Neuronal stem cell (in vitro differentiated cells): ENCODE measurements around the gene DNAJB7.
"Not testable (repeated sequence)": the region's sequence is repeated elsewhere in the genome, so short reads cannot be mapped to it uniquely, and the experiment has no call there.

Experiments
- DNase-seq: peaks from one replicate; pipeline ENCODE4 v3.0.0-alpha.2; 2013; ENCODE audit warnings: low spot score
- H2AFZ ChIP-seq: one replicate; pipeline ENCODE4 v1.6.1; 2013; ENCODE audit warnings: mild to moderate bottlenecking, low read length, inconsistent platforms
- H2AK5ac ChIP-seq: 2 replicates; pipeline ENCODE4 v1.6.1; 2013; ENCODE audit warnings: low read depth, mild to moderate bottlenecking, inconsistent platforms, low read length, moderate library complexity, mixed read lengths
- H2BK120ac ChIP-seq: 2 replicates; pipeline ENCODE4 v1.6.1; 2013; ENCODE audit warnings: low read depth, mild to moderate bottlenecking, inconsistent platforms, low read length, moderate library complexity, mixed read lengths
- H2BK12ac ChIP-seq: one replicate; pipeline ENCODE4 v1.6.1; 2013; ENCODE audit warnings: low read length, inconsistent platforms
- H2BK15ac ChIP-seq: 2 replicates; pipeline ENCODE4 v1.6.1; 2013; ENCODE audit warnings: mild to moderate bottlenecking, low read length, inconsistent platforms, mixed read lengths
- H2BK5ac ChIP-seq: one replicate; pipeline ENCODE4 v1.6.1; 2013; ENCODE audit warnings: inconsistent platforms, mild to moderate bottlenecking, low read length, moderate library complexity
- H3K14ac ChIP-seq: one replicate; pipeline ENCODE4 v1.6.1; 2013; ENCODE audit warnings: low read length, inconsistent platforms
- H3K18ac ChIP-seq: 2 replicates; pipeline ENCODE4 v1.6.1; 2013; ENCODE audit warnings: low read length, inconsistent platforms
- H3K23ac ChIP-seq: 2 replicates; pipeline ENCODE4 v1.6.1; 2013; ENCODE audit warnings: low read depth, mild to moderate bottlenecking, mixed read lengths, low read length, inconsistent platforms; ENCODE audit not compliant: poor library complexity
- H3K27ac ChIP-seq: replicated peaks from 3 replicates; pipeline ENCODE4 v1.5.1; 2013; ENCODE audit warnings: low read length, inconsistent platforms
- H3K27me3 ChIP-seq, 3 experiments: 2 replicates each; pipeline ENCODE4 v1.6.1; 2013; ENCODE audit warnings: low read length in 3 of 3, mild to moderate bottlenecking in 2 of 3, inconsistent platforms in 1 of 3, low read depth in 1 of 3, mixed read lengths in 1 of 3, moderate library complexity in 1 of 3; ENCODE audit not compliant: control insufficient read depth in 3 of 3, insufficient read depth in 3 of 3
- H3K36me3 ChIP-seq, 2 donors: replicated peaks in 1 of 2; 2 replicates each; pipeline ENCODE4 v1.6.1; 2013; ENCODE audit warnings: low read length in 2 of 2; ENCODE audit not compliant: control insufficient read depth in 2 of 2, insufficient read depth in 2 of 2
- H3K4ac ChIP-seq: 2 replicates; pipeline ENCODE4 v1.6.1; 2013; ENCODE audit warnings: inconsistent platforms, mild to moderate bottlenecking, low read length, moderate library complexity
- H3K4me1 ChIP-seq, 2 donors: 1 replicate in 1 of 2; 2 replicates in 1 of 2; pipeline ENCODE4 v1.6.1; 2013; ENCODE audit warnings: low read length in 2 of 2, low read depth in 1 of 2; ENCODE audit not compliant: control insufficient read depth in 2 of 2, insufficient read depth in 1 of 2
- H3K4me2 ChIP-seq: one replicate; pipeline ENCODE4 v1.6.1; 2013; ENCODE audit warnings: mild to moderate bottlenecking, low read length, inconsistent platforms; ENCODE audit not compliant: insufficient read depth, poor library complexity, severe bottlenecking
- H3K4me3 ChIP-seq, 2 donors: 2 replicates each; pipeline ENCODE4 v1.5.1; 2013; ENCODE audit warnings: low read length in 2 of 2, mild to moderate bottlenecking in 2 of 2, inconsistent platforms in 1 of 2, moderate library complexity in 1 of 2
- H3K79me1 ChIP-seq: one replicate; pipeline ENCODE4 v1.6.1; 2013; ENCODE audit warnings: low read depth, mild to moderate bottlenecking, inconsistent platforms, low read length, moderate library complexity
- H3K9ac ChIP-seq: one replicate; pipeline ENCODE4 v1.6.1; 2013; ENCODE audit warnings: mild to moderate bottlenecking, low read depth, low read length, inconsistent platforms; ENCODE audit not compliant: poor library complexity
- H3K9me3 ChIP-seq, 2 donors: replicated peaks in 1 of 2; 2 replicates each; pipeline versions ENCODE3 to v1.6.1; 2013; ENCODE audit warnings: low read length in 2 of 2, mild to moderate bottlenecking in 2 of 2, inconsistent platforms in 1 of 2, low read depth in 1 of 2, mixed read lengths in 1 of 2, moderate library complexity in 1 of 2; ENCODE audit not compliant: control insufficient read depth in 2 of 2, insufficient read depth in 1 of 2
- H4K8ac ChIP-seq: one replicate; pipeline ENCODE4 v1.6.1; 2013; ENCODE audit warnings: low read depth, mild to moderate bottlenecking, inconsistent platforms, low read length, moderate library complexity
- H4K91ac ChIP-seq: one replicate; pipeline ENCODE4 v1.6.1; 2013; ENCODE audit warnings: low read length, low read depth, mild to moderate bottlenecking, inconsistent platforms; ENCODE audit not compliant: poor library complexity
- WGBS, 2 donors: extraction: QIAGEN DNeasy Blood & Tissue Kit; methylation state at CpG; one replicate each; pipeline ENCODE4 v1.1.7; 2013; ENCODE audit warnings: missing lambda C conversion rate in 2 of 2, mixed read lengths in 1 of 2; ENCODE audit not compliant: insufficient read length in 2 of 2, insufficient replicate concordance in 1 of 2; ENCODE audit errors: extremely low coverage in 2 of 2; 5-methylcytosine and 5-hydroxymethylcytosine counted together

DNAJB7 gene

DNA sequence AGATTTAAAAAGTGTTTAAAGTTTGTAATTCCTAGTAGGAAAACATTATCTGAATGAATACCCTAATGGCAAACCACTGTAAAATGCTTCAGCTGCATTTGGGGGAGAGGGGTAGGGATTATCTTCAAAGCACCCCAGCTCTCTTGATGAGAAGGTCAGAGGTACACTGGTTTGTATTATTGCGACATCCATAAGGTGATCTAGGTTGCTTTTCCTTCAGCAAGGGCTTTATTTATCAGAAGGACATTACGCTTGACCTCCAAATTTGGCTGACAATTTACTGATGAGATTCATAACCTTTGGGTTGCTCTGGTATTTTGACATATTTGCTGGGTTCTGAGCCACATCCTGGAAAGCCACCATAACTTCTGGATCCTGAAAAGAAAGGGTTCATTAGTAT is 35.6 kb downstream of the DNAJB7 start:
- not testable (repeated sequence) for H3K79me1 ChIP-seq, H2BK15ac ChIP-seq, H3K4ac ChIP-seq, H3K4me2 ChIP-seq, H3K27me3 ChIP-seq, H3K23ac ChIP-seq, H2BK12ac ChIP-seq, H3K18ac ChIP-seq, H3K9ac ChIP-seq, H3K27ac ChIP-seq, H3K9me3 ChIP-seq, H3K14ac ChIP-seq, H3K4me1 ChIP-seq, H4K8ac ChIP-seq, H4K91ac ChIP-seq, DNase-seq, H2AFZ ChIP-seq, H2AK5ac ChIP-seq, H2BK120ac ChIP-seq, H3K4me3 ChIP-seq, H2BK5ac ChIP-seq
- H3K36me3 ChIP-seq = peaks cover 4 to 87% of the 10 kb centered on the region in 2 donors
- WGBS, 2 donors = no CpG with 5 or more reads among the region's 2 CpGs

DNA sequence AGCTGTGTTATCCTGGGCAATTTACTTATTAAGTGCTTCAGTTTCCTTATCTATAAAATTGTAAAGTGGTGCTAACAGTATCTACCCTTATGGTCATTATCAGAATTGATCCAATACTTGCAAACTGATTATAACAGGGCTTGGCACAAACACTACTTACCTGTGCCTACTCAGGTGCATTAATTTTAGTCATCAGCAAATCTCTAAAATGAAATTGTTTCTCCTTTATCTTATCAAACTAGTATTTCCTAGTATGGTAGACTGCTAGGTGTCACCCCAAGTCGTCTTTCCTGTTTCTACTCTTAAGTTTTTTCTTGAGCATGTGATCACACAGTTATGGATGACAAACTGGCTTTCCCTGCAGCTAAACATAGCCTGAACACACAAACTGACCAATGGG is 38.5 kb downstream of the DNAJB7 start:
- peaks cover 0 to 58% of the 10 kb centered on the region in 2 donors for H3K36me3 ChIP-seq
- no peak overlapping the region for H2AK5ac ChIP-seq
- no peak overlapping the region for H2AFZ ChIP-seq
- H3K9ac ChIP-seq = no peak overlapping the region
- H4K91ac ChIP-seq = no peak overlapping the region
- no peak overlapping the region for H2BK120ac ChIP-seq
- H3K4me1 ChIP-seq = peaks cover 0 to 3% of the 10 kb centered on the region in 2 donors
- no CpG with 5 or more reads among the region's 1 CpG for WGBS, 2 donors
- H3K79me1 ChIP-seq = peaks cover 4% of the 10 kb centered on the region
- H3K9me3 ChIP-seq = no peaks in the 10 kb centered on the region
- no peak overlapping the region for H3K14ac ChIP-seq
- H3K18ac ChIP-seq = no peak overlapping the region
- H3K4ac ChIP-seq = no peak overlapping the region
- no peak overlapping the region for H3K27ac ChIP-seq
- H2BK12ac ChIP-seq = no peak overlapping the region
- H4K8ac ChIP-seq = no peak overlapping the region
- H2BK15ac ChIP-seq = no peak overlapping the region
- no peak overlapping the region for H2BK5ac ChIP-seq
- no peak for DNase-seq
- H3K23ac ChIP-seq = no peak overlapping the region
- H3K4me2 ChIP-seq = no peak overlapping the region
- H3K4me3 ChIP-seq = no peak overlapping the region
- no peaks in the 10 kb centered on the region for H3K27me3 ChIP-seq

DNA sequence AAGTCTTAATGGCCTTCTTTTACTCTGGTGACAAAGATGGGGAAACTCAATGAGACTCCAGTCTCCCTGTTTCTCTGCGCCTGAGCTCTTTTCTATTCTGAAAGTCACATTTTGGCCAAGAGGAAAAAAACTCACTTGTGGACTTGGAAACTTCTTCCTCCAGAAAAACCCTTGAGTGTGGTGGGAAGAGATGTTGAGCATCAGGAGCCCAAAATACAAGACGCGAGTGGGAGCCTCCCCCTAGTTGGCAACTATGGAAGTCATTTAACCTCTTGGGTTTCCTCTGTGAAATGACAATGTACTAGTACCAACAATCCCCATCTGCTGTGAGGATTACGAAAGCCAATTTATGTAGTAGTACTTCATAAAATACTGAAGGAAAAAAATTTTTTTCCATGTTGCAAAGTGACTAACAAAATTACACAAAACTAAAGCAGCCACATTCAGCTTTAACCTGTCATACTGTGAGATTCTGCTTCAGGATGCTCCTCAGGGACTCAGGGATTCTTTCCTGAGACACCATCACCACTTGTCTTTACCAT is 42.2 kb downstream of the DNAJB7 start:
- no peak overlapping the region for H3K4ac ChIP-seq
- H3K27me3 ChIP-seq = no peaks in the 10 kb centered on the region
- no peak overlapping the region for H2BK12ac ChIP-seq
- H3K36me3 ChIP-seq = peaks cover 0 to 33% of the 10 kb centered on the region in 2 donors
- H4K91ac ChIP-seq = no peak overlapping the region
- H3K9ac ChIP-seq = no peak overlapping the region
- no peak overlapping the region for H2AK5ac ChIP-seq
- H3K23ac ChIP-seq = no peak overlapping the region
- H2BK15ac ChIP-seq = no peak overlapping the region
- no peaks in the 10 kb centered on the region for H3K9me3 ChIP-seq
- no peak overlapping the region for H3K14ac ChIP-seq
- H2BK5ac ChIP-seq = no peak overlapping the region
- no peak for DNase-seq
- H3K79me1 ChIP-seq = peaks cover 4% of the 10 kb centered on the region
- H3K27ac ChIP-seq = peak overlapping the region; percentile 44
- H3K4me1 ChIP-seq = peaks cover 0 to 3% of the 10 kb centered on the region in 2 donors
- no peak overlapping the region for H2BK120ac ChIP-seq
- H3K4me3 ChIP-seq = peak overlapping the region; percentile 47 to 95
- H4K8ac ChIP-seq = no peak overlapping the region
- no CpG with 5 or more reads among the region's 4 CpGs for WGBS, 2 donors
- peak overlapping the region; percentile 54 for H3K4me2 ChIP-seq
- no peak overlapping the region for H3K18ac ChIP-seq
- peak overlapping the region; percentile 98 for H2AFZ ChIP-seq

DNA sequence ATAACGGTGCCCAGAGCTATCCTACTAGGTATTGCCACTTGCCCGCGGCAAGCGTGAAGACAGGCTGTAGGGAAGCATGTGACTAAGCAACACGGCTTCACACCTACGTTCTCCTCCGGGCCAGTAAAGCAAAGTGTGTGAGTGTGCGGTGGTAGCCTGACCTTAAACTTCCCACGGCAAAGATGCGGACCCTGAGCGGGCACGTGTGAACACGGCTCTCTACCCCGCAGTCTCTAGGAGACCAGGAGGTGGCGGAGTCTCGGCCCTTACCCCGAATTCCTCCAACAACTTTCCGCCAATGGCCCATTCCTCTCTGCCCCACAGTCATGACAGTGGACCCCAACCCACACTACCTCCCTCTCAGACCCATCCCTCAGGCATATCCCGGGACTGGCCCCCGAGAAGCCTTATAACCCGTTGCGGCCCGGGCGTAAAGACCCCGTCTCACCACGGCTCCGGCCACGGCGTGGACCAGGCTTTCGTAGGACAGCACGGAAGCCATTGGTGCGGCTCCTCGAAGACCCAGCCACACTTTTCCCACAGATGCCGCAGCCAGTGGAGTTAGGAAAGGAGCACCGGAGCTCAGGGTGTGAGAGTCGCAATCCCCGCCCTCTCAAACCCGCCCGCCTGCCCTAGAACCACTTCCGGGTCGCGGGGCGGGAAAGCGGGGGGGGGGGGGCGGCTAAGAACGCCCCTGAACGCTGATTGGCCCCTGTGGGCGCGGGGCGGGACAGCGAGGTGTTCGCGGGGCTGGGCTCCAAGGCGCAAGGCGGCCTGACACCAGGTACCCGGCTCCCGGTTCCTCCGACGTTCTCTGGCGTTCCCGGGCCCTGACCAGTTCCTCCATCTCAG is 42.9 kb downstream of the DNAJB7 start, which contains the start of gene SLC25A17:
SLC25A17 (minus strand) TSS at position 600 of the 852 bp plus-strand sequence; CDS start at position 502, 98 bp downstream.
- Histone ChIP-seq H3K4me2 (peak within 1 kb of the TSS; percentile 94), H3K27me3 (no peaks in the 10 kb centered on the region), H2AK5ac (peak within 1 kb of the TSS; percentile 53), H4K8ac (peak within 1 kb of the TSS; percentile 50), H3K4ac (no peak within 1 kb of the TSS), H2BK12ac (no peak within 1 kb of the TSS), H2BK15ac (peak within 1 kb of the TSS; percentile 77), H3K4me1 (peaks cover 0 to 3% of the 10 kb centered on the region in 2 donors), H3K9me3 (no peaks in the 10 kb centered on the region), H3K23ac (peak within 1 kb of the TSS; percentile 94), H2AFZ (peak within 1 kb of the TSS; percentile 98), H3K27ac (peak within 1 kb of the TSS; percentile 81), H3K4me3 (peak within 1 kb of the TSS; percentile 93 to 95), H4K91ac (no peak within 1 kb of the TSS), H3K79me1 (peaks cover 4% of the 10 kb centered on the region), H3K18ac (peak within 1 kb of the TSS; percentile 97), H3K36me3 (peaks cover 0 to 26% of the 10 kb centered on the region in 2 donors), H2BK5ac (peak within 1 kb of the TSS; percentile 95), H2BK120ac (no peak within 1 kb of the TSS), H3K14ac (peak within 1 kb of the TSS; percentile 95), H3K9ac (peak within 1 kb of the TSS; percentile 97)
- peak; percentile 70 for DNase-seq
- no CpG with 5 or more reads among the region's 61 CpGs for WGBS, 2 donors
